ENCODE results near the gene KCNK4.

DNA sequence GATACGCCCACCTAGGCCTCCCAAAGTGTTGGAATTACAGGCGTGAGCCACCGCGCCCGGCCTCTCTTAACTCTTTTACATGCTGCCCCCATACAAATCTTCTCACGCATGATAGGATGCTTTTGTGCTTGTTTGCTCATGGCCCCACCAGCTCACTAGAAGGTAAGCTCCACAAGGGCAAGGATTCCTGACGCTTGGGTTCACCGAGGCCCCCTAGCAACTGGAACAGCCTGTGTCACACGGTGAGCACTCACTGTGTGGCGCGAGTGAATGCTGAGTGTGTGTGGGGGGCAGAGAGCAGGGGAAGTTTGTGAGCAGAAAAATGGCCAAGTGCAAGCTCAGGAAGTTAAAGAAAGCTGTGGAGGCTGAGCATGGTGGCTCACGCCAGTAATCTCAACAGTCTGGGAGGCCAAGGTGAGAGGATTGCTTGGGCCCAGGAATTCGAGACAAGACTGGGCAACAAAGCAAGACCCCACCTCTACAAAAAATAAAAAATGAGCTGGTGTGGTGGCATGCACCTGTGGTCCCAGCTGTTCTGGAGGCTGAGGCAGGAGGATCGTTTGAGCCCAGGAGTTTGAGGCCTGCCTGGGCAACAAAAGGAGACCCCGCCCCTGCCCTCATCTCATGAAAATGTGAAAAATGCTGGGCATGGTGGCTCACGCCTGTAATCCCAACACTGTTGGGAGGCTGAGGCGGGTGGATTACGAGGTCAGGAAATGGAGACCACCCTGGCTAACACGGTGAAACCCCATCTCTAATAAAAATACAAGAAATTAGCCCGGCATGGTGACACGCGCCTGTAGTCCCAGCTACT is 8.9 kb upstream of the KCNK4 start:
- no peak for TF ChIP-seq SIN3A (IDR thresholded peaks at IDR 0.05; ENCODE audit: borderline replicate concordance, insufficient read depth, low read depth, low read length)
- TF ChIP-seq, protein P1, sequence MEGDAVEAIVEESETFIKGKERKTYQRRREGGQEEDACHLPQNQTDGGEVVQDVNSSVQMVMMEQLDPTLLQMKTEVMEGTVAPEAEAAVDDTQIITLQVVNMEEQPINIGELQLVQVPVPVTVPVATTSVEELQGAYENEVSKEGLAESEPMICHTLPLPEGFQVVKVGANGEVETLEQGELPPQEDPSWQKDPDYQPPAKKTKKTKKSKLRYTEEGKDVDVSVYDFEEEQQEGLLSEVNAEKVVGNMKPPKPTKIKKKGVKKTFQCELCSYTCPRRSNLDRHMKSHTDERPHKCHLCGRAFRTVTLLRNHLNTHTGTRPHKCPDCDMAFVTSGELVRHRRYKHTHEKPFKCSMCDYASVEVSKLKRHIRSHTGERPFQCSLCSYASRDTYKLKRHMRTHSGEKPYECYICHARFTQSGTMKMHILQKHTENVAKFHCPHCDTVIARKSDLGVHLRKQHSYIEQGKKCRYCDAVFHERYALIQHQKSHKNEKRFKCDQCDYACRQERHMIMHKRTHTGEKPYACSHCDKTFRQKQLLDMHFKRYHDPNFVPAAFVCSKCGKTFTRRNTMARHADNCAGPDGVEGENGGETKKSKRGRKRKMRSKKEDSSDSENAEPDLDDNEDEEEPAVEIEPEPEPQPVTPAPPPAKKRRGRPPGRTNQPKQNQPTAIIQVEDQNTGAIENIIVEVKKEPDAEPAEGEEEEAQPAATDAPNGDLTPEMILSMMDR (IDR thresholded peaks at IDR 0.05): no peak
- TF ChIP-seq, protein P2, sequence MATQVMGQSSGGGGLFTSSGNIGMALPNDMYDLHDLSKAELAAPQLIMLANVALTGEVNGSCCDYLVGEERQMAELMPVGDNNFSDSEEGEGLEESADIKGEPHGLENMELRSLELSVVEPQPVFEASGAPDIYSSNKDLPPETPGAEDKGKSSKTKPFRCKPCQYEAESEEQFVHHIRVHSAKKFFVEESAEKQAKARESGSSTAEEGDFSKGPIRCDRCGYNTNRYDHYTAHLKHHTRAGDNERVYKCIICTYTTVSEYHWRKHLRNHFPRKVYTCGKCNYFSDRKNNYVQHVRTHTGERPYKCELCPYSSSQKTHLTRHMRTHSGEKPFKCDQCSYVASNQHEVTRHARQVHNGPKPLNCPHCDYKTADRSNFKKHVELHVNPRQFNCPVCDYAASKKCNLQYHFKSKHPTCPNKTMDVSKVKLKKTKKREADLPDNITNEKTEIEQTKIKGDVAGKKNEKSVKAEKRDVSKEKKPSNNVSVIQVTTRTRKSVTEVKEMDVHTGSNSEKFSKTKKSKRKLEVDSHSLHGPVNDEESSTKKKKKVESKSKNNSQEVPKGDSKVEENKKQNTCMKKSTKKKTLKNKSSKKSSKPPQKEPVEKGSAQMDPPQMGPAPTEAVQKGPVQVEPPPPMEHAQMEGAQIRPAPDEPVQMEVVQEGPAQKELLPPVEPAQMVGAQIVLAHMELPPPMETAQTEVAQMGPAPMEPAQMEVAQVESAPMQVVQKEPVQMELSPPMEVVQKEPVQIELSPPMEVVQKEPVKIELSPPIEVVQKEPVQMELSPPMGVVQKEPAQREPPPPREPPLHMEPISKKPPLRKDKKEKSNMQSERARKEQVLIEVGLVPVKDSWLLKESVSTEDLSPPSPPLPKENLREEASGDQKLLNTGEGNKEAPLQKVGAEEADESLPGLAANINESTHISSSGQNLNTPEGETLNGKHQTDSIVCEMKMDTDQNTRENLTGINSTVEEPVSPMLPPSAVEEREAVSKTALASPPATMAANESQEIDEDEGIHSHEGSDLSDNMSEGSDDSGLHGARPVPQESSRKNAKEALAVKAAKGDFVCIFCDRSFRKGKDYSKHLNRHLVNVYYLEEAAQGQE (IDR thresholded peaks at IDR 0.05; ENCODE audit: insufficient read depth in 1 of 2, low read depth in 2 of 2, low read length in 1 of 2): no peak
